Panc1 (cell line): ENCODE measurements around the gene FRRS1L. TPM values are rescaled to one million over a fixed set of nuclear protein-coding genes. Genes with fewer than 3 reads are reported as not detected.

ENCODE experiments used
- ATAC-seq: fragments of 200-7000 bp; cut with Tn5 transposase; 2 replicates; pipeline ENCODE4 v1.9.1; 2020; ENCODE audit warnings: mild to moderate bottlenecking, moderate library complexity
- BruUV-seq: library from RNA; stranded (reverse); fragments of 400-500 nt; replicated peaks from 2 replicates; lab custom pipeline; 2021; lab: Mats Ljungman, UMichigan
- CTCF ChIA-PET: fragments of 300-600 bp; sonication (Branson Sonifier 250); formaldehyde crosslinking; loops from one replicate; lab custom pipeline; 2022; ENCODE audit warnings: antibody characterized with exemption; lab: Charles Lee
- POLR2A ChIA-PET: fragments of 300-600 bp; sonication (Branson Sonifier 250); formaldehyde crosslinking; loops from one replicate; lab custom pipeline; 2022; ENCODE audit warnings: antibody characterized with exemption; lab: Charles Lee
- DNase-seq: peaks from one replicate; pipeline ENCODE4 v3.0.0-alpha.2; 2010; ENCODE audit warnings: low read depth, low spot score
- H3K27ac ChIP-seq: 2 replicates; pipeline ENCODE4 v1.5.1; 2011; ENCODE audit warnings: mild to moderate bottlenecking, low read length, inconsistent platforms
- H3K27me3 ChIP-seq: fragments of 200-500 bp; sonication (Bioruptor generic); 2 replicates; pipeline ENCODE4 v1.6.0; 2014; ENCODE audit warnings: low read length, inconsistent platforms; ENCODE audit not compliant: control insufficient read depth, insufficient read depth
- H3K36me3 ChIP-seq: fragments of 200-500 bp; sonication (Bioruptor generic); 2 replicates; pipeline ENCODE4 v1.5.1; 2014; ENCODE audit warnings: inconsistent platforms, mild to moderate bottlenecking, low read length, moderate library complexity; ENCODE audit not compliant: control insufficient read depth, insufficient read depth
- H3K4me1 ChIP-seq: 2 replicates; pipeline ENCODE4 v1.5.1; 2011; ENCODE audit warnings: inconsistent platforms, mild to moderate bottlenecking, low read length, moderate library complexity; ENCODE audit not compliant: control insufficient read depth, insufficient read depth
- H3K4me3 ChIP-seq, 2 experiments: 2 replicates each; pipeline ENCODE4 v1.5.1; 2011 to 2012; ENCODE audit warnings: low read depth in 2 of 2, low read length in 2 of 2, mild to moderate bottlenecking in 2 of 2, inconsistent platforms in 1 of 2, moderate library complexity in 1 of 2
- H3K9me3 ChIP-seq: fragments of 200-500 bp; sonication (Bioruptor generic); 2 replicates; pipeline ENCODE4 v1.5.1; 2014; ENCODE audit warnings: low read depth, mild to moderate bottlenecking, inconsistent platforms, low read length, moderate library complexity; ENCODE audit not compliant: control insufficient read depth, insufficient read depth
- CTCF ChIP-seq: fragments of 450-650 bp; IDR thresholded peaks from 2 replicates; pipeline ENCODE4 v1.5.1; 2017; ENCODE audit warnings: mild to moderate bottlenecking
- POLR2AphosphoS5 ChIP-seq: IDR thresholded peaks from 2 replicates; pipeline ENCODE4 v1.6.1; 2012; ENCODE audit warnings: mild to moderate bottlenecking, low read depth, low read length, moderate library complexity
- SIN3A ChIP-seq: IDR thresholded peaks from 2 replicates; pipeline ENCODE4 v1.6.1; 2012; ENCODE audit warnings: low read depth, mild to moderate bottlenecking, low read length, moderate library complexity, borderline replicate concordance; ENCODE audit not compliant: insufficient read depth
- TCF7L2 ChIP-seq: IDR thresholded peaks from 2 replicates; pipeline ENCODE4 v1.6.1; 2011; ENCODE audit warnings: mild to moderate bottlenecking, low read depth, low read length, inconsistent platforms
- in situ Hi-C: cut with HindIII; loops from 2 replicates; pipeline ENCODE4 v1.10.0; 2016; ENCODE audit warnings: low sequenced_read_pairs, low pct_unique_long_range_greater_than_20kb
- intact Hi-C: fragments of 100-400 bp; cut with micrococcal nuclease; formaldehyde crosslinking; loops from one replicate; pipeline ENCODE4 v1.10.0; 2022; ENCODE audit not compliant: unreplicated experiment
- total RNA-seq: library from RNA; stranded (reverse); gene quantifications from one replicate; pipeline ENCODE4 v1.2.1, GENCODE V29; 2021; ENCODE audit not compliant: unreplicated experiment
- TF ChIP-seq, protein P1 (sequence below), 2 experiments: IDR thresholded peaks; 2 replicates each; pipeline ENCODE4 v1.6.1; 2011 to 2012; ENCODE audit warnings: low read depth in 2 of 2, control low read depth in 1 of 2, low read length in 1 of 2, mild to moderate bottlenecking in 1 of 2, moderate library complexity in 1 of 2; ENCODE audit not compliant: insufficient read depth in 1 of 2

FRRS1L gene
- total RNA-seq, 1 experiment from 2014 or later = 2.3 TPM

DNA sequence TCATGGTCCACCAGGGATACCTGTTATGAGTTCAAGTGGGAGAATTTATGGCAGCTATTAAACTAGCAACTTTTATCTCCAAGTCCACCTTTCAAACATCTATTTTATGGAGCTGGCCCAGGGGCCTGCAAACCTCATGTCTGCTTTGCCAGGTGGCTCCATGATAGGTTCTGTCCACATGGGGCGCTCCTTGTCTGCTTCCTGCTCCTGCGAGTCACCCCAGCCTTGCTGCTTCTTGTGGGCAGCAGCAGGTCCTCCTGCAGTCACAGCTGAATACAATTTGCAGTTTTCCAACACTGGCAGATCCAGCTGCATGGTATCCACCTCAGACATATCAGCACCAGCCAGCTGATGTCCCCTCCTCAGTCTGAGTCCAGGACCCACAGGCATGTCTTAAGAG is 39.6 kb upstream of the FRRS1L start:
- in situ Hi-C loops (no loop called here), intact Hi-C loops (no loop called here)
- BruUV-seq = no TSS peak
- DNase-seq (no peak), ATAC-seq (no peak)
- no peaks in the 10 kb centered on the region for H3K9me3 ChIP-seq
- CTCF ChIA-PET = interaction anchor here (0.6 kb wide), 2 partner anchors 25 to 123 kb away, joined by 3 to 8 read pairs; no protein-coding TSS in a partner anchor
- H3K4me1 ChIP-seq = no peaks in the 10 kb centered on the region
- TF ChIP-seq CTCF = no peak
- TF ChIP-seq SIN3A = no peak
- no peak for TF ChIP-seq POLR2AphosphoS5
- TF ChIP-seq, protein P1, sequence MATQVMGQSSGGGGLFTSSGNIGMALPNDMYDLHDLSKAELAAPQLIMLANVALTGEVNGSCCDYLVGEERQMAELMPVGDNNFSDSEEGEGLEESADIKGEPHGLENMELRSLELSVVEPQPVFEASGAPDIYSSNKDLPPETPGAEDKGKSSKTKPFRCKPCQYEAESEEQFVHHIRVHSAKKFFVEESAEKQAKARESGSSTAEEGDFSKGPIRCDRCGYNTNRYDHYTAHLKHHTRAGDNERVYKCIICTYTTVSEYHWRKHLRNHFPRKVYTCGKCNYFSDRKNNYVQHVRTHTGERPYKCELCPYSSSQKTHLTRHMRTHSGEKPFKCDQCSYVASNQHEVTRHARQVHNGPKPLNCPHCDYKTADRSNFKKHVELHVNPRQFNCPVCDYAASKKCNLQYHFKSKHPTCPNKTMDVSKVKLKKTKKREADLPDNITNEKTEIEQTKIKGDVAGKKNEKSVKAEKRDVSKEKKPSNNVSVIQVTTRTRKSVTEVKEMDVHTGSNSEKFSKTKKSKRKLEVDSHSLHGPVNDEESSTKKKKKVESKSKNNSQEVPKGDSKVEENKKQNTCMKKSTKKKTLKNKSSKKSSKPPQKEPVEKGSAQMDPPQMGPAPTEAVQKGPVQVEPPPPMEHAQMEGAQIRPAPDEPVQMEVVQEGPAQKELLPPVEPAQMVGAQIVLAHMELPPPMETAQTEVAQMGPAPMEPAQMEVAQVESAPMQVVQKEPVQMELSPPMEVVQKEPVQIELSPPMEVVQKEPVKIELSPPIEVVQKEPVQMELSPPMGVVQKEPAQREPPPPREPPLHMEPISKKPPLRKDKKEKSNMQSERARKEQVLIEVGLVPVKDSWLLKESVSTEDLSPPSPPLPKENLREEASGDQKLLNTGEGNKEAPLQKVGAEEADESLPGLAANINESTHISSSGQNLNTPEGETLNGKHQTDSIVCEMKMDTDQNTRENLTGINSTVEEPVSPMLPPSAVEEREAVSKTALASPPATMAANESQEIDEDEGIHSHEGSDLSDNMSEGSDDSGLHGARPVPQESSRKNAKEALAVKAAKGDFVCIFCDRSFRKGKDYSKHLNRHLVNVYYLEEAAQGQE (IDR thresholded peaks at IDR 0.05; ENCODE audit: insufficient read depth in 1 of 2, low read depth in 2 of 2, low read length in 1 of 2) = no peak
- TF ChIP-seq TCF7L2 = no peak
- no peaks in the 10 kb centered on the region for H3K36me3 ChIP-seq
- no peaks in the 10 kb centered on the region for H3K27me3 ChIP-seq
- POLR2A ChIA-PET = no interaction called here
- no peak overlapping the region for H3K27ac ChIP-seq
- no peak overlapping the region for H3K4me3 ChIP-seq

DNA sequence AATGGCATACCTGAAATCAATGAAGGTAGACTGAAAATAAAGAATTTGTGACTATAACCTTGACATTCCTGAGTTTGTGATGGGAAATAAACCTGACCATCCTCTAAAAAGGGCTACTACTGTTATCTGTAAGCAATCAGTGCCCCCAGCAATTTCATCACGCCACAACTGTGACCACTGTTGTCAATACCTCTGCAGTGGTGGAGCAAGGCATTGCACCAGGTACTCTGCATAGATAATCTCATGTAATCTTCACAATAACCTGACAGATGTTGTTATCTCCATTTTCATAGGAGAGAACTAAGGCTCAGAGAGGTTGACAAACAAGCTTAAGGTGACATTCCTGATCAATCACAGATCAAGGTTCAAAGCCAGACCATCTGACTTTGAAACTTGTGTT is 38.5 kb upstream of the FRRS1L start:
- in situ Hi-C loops = no loop called here
- ChIA-PET POLR2A (no interaction called here), CTCF (no interaction called here)
- Histone ChIP-seq H3K27ac (no peak overlapping the region), H3K27me3 (no peaks in the 10 kb centered on the region), H3K4me3 (no peak overlapping the region), H3K36me3 (no peaks in the 10 kb centered on the region), H3K4me1 (no peaks in the 10 kb centered on the region), H3K9me3 (no peaks in the 10 kb centered on the region)
- intact Hi-C loops = no loop called here
- ATAC-seq (no peak), DNase-seq (no peak)
- BruUV-seq = no TSS peak
- TF ChIP-seq, protein P1 (IDR thresholded peaks at IDR 0.05; ENCODE audit: insufficient read depth in 1 of 2, low read depth in 2 of 2, low read length in 1 of 2) = no peak
- TF ChIP-seq TCF7L2 = no peak
